ENCODE data around the gene LLGL1.

Gene LLGL1

DNA sequence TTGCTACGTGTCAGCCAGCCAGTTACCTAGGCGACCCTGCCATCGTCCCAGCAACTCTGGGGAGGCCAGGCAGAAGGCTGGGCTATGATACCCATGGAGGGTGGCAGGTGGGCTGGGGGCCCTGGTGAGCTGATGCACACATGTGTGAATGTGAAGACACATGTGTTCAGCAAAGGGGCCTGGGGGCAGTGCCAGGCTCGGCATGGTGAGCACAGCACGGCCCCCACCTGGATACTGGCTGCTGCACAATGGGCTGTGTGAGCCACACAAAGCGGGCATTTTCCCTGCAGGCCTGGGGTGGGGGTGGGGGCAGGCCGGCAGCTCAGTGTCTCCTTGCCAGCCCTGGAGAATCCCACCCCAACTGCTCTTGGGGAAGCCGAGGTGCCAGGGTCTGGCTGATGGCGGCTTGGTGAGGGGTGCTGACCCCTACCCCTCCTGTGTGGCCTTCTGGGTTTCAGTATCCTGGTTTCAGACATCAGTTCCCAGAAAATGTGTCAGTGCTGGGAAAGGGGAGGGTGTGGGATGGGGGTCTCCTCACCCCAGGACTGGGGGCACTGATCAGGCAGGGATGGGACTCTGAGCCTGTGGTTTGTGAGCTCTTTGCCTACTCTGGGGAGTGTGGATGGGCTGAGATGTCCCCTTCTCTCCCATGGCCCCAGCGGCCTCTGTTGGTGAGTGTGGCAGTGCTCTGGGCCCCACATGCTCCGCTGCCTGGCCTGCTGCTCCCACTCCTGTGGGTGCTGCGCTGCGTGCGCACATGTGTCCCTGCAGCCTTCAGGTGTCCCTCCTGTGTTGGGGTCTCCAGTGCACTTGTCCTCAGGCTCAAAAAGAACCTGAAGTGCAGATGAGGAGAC, 5.1 kb downstream of the LLGL1 start:
- DNase-seq = no peak

- no peak for DNase-seq
Observed at GRCh38 chr17:18231164-18231563, 5.7 kb downstream of the LLGL1 start.

DNA sequence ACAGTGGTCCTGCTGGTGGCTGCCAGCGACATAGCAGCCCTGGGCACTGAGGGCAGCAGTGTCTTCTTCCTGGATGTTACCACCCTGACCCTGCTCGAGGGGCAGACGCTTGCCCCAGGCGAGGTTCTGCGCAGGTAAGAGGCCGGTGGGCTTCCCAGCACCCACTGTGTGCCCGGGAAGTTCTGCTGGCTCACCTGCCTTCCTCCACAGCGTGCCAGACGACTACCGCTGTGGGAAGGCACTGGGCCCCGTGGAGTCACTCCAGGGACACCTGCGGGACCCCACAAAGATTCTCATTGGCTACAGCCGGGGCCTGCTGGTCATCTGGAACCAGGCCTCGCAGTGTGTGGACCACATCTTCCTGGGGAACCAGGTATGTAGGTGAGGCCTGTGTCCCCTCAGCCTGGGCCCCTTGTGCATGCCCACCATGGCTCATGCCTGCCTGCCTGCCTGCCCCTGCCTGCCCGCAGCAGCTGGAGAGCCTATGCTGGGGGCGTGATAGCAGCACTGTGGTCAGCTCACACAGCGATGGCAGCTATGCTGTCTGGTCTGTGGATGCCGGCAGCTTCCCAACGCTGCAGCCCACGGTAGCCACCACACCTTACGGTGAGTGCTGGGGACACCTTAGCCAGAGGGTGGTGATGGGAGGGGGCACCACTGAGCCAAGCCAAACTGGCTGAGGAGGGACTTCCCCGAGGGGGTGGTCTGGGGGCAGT, 8.5 kb downstream of the LLGL1 start:
- DNase-seq = no peak

DNA sequence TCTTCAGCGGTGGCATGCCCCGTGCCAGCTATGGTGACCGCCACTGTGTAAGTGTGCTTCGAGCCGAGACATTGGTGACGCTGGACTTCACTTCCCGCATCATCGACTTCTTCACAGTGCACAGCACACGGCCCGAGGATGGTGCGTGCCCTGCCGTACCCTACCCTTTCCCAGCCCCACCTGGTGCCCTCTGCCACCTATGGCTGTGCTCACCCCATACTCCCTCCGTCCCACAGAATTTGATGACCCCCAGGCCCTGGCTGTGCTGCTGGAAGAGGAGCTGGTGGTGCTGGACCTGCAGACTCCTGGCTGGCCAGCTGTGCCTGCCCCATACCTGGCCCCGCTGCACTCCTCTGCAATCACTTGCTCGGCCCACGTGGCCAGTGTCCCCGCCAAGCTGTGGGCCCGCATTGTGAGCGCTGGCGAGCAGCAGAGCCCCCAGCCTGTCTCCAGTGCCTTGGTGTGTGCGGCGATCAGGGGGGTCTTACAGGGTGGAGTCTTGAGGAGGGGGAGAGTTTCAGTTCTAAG, 9.5 kb downstream of the LLGL1 start:
- no peak for DNase-seq

DNA sequence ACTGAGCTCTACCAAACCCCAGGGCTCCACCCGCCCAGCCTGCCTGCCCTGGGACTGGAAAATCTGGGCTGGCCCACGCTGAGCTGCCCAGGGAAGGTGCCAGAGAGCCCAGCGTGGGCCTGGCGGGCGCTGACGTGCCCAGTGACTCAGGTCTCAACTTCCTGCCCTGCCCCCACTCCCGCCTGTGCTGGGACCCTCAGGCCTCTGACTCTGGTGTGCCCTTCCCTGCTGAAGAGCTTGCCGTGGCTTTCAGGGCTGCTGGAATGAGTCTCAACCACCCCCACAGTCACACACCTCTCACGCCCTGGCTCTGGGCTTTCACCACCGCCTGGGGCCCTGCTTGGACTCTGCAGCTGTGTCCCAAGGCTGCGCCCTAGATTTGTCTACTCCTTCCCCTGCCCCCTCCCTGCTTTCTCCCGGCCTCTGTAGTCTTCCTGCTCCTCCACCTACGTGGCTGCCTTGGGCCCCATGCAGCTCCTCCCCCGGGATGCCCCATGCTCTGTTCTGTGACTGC, 10.4 kb downstream of the LLGL1 start:
- no peak for DNase-seq

DNA sequence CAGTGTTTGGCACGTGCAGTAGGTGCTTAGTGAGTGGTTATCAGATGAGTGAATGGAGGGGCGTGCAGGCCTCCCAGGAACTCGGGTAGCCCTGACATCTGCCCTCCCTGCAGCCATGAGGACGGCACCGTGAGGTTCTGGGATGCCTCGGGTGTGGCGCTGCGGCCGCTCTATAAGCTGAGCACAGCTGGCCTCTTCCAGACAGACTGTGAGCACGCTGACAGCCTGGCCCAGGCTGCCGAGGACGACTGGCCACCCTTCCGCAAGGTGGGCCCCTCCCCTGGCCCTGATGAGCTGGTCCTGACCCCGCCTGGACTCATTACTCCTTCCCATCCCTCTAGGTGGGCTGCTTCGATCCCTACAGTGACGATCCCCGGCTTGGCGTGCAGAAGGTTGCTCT, 11.1 kb downstream of the LLGL1 start:
- no peak for DNase-seq

DNA sequence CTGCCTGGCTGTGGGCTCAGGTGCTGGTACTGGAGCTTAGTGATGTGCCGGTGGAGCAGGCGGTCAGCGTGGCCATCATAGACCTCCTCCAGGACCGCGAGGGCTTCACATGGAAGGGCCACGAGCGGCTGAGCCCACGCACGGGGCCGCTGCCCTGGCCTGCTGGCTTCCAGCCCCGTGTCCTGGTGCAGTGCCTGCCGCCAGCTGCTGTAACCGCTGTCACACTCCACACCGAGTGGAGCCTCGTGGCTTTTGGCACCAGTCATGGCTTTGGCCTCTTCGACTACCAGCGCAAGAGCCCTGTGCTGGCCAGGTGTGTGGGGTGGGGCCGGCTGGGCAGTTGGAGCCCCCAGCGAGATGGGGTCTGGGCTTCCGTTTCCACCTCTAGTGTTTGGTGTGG, 12.0 kb downstream of the LLGL1 start:
- no peak for DNase-seq

DNA sequence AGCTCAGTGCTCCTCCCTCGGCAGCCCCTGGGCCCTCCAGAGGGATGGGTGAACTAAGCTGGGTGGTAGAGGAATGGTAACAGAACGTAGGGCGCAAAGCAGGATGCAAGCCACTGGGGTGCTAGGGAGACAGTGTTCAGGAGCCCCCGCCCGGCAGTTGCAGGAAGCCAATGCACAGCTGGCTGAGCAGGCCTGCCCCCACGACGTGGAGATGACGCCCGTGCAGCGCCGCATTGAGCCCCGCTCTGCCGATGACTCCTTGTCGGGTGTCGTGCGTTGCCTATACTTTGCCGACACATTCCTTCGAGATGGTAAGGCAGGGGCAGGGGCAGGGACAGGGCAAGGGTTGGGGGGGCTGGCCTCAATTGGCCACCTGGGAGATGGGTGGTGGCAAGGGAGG, 12.9 kb downstream of the LLGL1 start:
- no peak for DNase-seq

DNA sequence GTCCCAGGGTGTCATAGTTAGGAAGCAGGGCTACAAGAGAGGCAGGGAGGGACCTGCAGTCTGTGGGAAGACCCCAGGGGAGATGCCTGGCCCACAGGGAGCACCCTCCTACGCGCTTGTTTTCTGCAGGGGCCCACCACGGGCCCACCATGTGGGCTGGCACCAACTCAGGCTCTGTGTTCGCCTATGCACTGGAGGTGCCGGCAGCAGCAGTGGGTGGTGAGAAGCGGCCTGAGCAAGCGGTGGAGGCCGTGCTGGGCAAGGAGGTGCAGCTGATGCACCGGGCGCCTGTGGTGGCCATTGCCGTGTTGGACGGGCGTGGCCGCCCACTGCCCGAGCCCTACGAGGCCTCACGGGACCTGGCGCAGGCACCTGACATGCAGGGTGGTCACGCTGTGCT, 15.0 kb downstream of the LLGL1 start:
- DNase-seq = no peak

GRCh38 chr17:18241229-18241871, 15.9 kb downstream of the LLGL1 start:
- DNase-seq = no peak

- no peak for DNase-seq
Observed at GRCh38 chr17:18245038-18245776, 19.8 kb downstream of the LLGL1 start.

DNA sequence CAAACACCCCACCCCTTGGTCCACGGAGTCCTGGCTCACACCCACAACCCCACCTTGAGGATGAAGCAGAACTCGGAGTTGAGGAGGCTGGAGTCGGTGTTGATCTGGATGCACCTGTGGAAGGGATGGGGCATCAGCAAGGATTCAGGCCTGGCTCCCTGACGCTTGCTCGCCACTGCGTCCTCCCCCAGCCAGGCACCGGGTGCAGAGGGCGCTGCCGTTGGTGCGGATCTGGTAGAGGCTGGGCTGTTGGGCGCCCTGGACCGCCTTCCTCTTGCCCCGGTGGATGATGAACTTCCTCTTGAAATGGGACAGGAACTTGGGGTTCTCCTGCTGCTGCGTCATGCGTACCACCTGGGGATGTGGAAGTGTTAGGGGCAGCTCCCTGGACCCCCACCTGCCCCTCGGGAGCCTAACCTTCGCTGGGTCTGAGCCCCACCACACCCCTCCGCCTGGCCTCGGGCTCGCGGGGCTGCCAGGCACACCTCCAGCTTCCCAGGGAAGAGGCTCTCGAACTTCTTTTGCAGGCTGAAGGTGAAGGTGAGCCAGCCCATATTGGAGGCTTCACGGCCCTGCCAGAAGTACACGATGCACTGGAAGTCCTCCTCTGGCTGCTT, 20.8 kb downstream of the LLGL1 start:
- DNase-seq = no peak

DNA sequence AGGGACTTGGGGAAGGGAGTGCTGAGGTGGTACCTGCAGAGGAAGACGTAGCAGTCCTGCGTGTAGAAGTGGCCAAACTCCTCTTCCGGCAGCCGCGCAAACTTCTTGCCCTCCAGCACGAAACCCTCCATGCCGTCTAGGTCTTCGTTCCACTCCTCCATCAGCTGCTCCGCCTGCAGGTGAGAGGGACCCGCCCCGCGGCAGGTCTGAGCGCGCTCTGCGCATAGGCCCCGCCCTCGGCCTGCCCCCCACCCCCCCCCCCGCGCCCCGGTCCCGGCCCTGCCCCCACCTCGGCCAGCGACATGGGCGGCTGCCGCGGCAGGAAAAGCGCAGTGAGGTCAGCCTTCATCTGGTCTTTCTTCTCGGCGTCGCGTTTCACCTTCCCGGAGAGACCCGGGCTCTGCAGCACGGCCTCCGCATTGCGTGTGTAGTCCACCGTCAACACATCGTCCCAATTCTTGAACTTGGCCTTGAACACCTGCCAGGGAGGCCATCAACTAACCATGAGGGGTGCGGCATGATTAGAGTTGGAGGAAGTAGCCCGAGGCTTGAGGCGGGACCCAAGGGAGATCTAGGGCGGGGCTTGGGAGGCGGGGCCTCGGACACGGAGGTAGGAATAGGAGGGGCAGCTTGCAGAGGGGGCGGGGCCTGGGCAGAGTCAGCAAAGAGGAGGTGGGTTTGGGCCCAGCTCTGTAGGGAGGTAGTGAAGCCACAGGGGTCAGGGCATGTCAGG, 21.6 kb downstream of the LLGL1 start:
- DNase-seq = peak; percentile 93

DNA sequence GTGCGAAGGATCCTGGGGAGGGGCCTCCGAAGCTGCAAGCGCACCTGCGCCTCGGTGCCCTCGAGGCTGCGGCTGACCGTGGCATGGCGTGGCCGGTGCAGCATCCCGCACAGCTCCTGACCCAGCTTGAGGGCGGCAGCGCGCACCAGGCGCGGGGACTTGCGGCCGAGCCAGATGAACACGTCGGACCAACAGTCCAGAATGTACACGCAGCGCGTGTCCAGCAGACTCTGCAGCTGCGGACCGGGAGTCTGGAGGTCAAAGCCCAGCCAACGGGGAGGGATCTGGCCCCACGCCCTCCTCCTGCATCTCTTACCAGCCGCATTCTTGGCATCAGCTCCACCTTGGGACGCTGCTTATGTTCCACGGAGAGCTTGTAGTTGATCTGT, 22.2 kb downstream of the LLGL1 start:
- DNase-seq = peak; percentile 67

DNA sequence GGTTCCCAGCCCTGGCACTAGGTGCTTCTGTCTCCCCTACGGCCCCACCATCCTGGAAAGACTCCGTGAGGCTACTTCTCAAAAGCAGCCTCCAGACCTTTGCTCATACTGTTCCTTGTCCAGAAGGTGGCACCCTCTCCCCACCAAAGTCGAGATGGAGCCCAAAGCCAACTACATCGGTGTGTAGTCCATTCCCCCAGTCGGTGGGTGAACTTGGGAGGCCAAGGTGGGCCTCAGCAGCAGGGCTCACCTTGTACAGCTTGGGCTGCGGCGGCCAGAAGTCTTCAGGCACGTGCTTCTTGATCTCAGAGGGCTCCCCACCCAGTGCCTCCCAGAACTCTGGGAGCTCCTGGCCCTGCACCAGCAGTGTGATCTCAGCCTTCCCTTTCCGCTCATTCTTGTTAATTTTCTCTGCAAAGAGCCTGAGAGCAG, 22.9 kb downstream of the LLGL1 start:
- peak; percentile 83 for DNase-seq

- DNase-seq = no peak
Observed at GRCh38 chr17:18248811-18249210, 23.4 kb downstream of the LLGL1 start.

- peak; percentile 75 for DNase-seq
Observed at GRCh38 chr17:18250259-18250658, 24.8 kb downstream of the LLGL1 start.

DNA sequence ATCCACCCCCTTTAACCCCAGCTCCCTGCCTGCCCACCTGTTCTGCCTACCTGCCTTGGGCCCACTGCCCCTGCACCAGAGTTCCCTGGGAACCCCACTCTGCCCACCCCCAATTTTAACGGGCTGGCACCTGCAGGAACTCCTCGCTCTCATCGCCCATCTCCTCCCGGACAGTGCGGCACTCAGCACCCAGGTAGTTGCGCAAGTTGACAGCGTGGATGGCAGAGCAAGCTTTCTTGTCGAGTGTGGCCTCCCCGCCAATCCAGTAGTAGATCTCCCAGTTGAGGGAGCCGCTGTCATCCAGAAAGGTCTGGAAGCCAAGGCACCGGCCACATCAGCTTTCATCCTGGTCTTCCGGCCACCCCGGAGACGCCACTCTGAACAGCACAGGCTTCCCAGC, 25.3 kb downstream of the LLGL1 start:
- no peak for DNase-seq

DNA sequence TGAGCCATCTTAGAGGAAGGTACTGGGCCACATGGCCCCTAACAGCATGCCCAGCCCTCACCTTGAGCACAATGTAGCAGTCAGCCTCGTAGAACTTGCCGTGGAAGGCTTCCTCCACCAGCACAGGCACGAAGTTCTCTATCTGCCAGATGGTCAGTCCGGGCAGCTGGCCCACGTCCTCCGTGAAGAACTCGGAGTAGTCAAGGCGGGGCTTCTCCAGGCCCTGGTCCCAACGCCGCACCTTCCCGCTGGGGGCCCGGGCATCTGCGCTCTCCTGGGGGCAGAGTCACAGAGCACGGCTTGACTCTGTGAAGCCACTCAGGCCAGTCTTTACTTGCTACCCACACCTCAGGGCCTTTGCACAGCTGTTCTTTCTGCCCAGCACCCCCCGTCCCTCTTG, 25.8 kb downstream of the LLGL1 start:
- DNase-seq = no peak

- no peak for DNase-seq
Observed at GRCh38 chr17:18252160-18252559, 26.7 kb downstream of the LLGL1 start.

DNA sequence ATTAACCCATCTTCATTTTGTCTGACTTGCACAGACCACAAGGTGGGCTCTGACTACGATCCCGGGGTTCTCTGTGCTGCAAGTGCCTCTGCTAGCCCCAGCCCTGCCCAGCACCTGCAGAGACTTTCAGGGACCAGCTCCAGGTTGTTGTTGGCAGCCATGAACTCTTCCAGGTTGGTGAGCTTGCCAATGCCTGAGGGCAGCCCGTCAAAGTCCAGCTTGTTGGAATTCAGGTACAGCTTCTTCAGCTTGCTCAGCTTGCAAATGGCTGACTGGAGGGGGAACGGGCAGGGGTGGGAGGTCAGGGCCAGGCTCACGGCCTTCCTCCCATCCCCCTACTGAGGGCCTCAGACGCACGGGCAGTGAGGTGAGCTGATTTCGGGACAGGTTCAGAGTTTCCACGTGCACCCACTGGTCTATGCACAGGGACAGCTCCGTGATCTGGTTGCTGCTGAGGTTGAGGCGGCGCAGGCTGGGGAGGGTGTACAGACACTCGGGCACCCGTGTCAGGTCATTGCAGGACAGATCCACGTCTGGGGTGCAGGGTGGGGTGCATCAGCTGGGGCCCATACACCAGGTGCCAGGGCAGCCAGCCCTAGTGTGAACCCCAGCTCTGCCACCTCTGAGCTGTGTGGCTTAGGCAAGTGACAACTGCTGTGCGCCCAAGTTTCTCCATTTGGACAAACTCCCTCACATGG, 27.9 kb downstream of the LLGL1 start:
- DNase-seq = no peak
